ENCODE results near the gene JSRP1. TPM values are rescaled to one million over a fixed set of nuclear protein-coding genes. Genes with fewer than 3 reads are reported as not detected.

JSRP1 gene
- under 1 TPM in 1 of 2 experiments, not detected in 1; 0.27 TPM for total RNA-seq

DNA sequence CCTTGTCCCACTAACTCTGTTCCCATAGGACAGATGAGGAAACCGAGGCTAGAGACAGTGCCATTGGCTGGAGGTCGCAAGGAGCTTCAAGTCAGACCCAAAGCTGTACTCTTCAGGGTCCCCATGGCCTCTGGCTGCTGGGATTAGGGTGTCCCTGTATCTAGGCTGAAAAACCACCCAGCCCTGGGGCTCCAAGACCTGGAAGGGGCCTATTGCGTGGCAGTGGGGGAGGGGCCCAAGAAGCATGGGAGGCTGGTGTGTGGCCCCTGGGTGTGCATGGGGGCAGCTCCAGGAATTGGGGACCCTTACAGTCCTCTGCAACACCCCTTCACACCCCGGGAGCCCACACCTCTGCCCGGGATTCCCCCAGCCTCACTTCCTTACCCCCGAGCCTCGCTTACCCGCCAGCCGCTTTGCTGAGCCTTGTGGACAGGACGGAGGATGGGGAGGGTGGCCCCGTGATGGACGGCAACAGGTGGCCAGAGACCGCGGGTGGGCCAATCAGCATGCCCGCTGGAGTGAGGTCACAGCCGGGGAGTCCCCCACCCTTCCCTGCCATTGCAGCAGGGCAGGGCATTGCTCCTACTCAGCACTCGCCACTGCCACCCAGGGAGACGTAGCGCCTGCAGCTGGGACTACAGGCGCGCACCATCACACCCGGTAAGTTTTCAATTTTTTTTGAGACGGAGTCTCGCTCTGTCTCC lies at the start of gene JSRP1:
TSS of gene JSRP1 (minus strand) at position 436 of the 704 bp plus-strand sequence. CDS start 1,103 bp downstream, outside the sequence.
- ChIA-PET CTCF (interaction anchor here (0.6 to 0.8 kb wide), 3 partner anchors 19 to 316 kb away, joined by 3 to 4 read pairs (median 3); partner anchors contain the start of gene PLEKHJ1), POLR2A (no interaction called here)
- peaks cover 1% of the 10 kb centered on the region for H3K36me3 Mint-ChIP-seq (ENCODE audit: low read depth)
- H3K4me3 Mint-ChIP-seq: no peak within 1 kb of the TSS
- H3K9me3 Mint-ChIP-seq: no peaks in the 10 kb centered on the region
- H3K4me1 Mint-ChIP-seq: peaks cover 38% of the 10 kb centered on the region
- H3K27ac Mint-ChIP-seq: peak within 1 kb of the TSS; percentile 100
- no peak for DNase-seq
- peaks cover 17% of the 10 kb centered on the region for H3K27me3 Mint-ChIP-seq

DNA sequence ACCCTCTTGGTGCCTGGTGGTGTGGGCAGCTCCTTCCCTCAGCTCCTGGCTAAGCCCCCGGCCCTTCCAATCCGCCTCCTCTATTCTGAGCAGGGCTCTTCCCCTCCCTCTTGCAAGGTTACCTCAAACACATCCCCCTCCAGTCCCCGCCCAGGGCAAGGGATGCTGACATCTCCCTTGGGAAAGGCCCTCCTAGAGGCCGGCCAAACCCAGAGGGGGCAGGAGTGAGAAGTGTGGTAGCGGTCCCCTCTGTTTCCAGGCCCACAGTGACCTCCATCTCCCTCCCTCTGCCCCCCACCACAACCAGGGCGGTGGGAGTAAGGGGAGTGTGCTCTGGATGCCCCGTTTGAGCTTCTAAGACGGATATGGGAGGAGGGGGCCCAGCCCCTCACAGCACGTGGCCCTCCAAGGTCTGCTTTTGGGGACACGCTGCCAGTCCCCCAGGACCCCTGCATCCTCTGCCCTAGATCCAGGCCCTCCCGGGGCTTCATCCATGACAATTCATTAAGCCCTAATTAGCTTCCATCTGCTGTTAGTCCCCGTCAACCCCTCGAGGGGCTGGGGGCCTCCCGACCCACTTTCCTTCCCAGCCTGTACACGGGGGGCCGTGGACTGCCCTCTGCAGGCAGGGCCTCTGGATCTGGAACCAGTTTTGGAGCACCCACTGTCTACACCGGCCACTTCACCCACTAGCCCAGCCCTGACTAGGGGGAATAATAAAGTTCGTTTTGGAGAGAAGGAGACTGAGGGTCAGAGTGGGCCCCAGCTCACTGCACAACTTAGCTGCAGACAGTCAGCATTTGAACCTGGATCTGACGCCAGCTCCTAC lies 49.4 kb upstream of the JSRP1 start:
- DNase-seq: no peak
- H3K9me3 Mint-ChIP-seq: no peaks in the 10 kb centered on the region
- peaks cover 7% of the 10 kb centered on the region for H3K4me1 Mint-ChIP-seq
- H3K27ac Mint-ChIP-seq: peak overlapping the region; percentile 13
- POLR2A ChIA-PET: no interaction called here
- CTCF ChIA-PET: interaction anchor here (0.8 to 1.0 kb wide), 2 partner anchors 10 to 20 kb away, joined by 3 read pairs; no protein-coding TSS in a partner anchor
- peaks cover 2% of the 10 kb centered on the region for H3K36me3 Mint-ChIP-seq (ENCODE audit: low read depth)
- H3K27me3 Mint-ChIP-seq: peaks cover 71% of the 10 kb centered on the region
- H3K4me3 Mint-ChIP-seq: no peak overlapping the region

GRCh38 chr19:2303211-2303798 lies 47.1 kb upstream of the JSRP1 start:
- ChIA-PET POLR2A (no interaction called here), CTCF (no interaction called here)
- Mint-ChIP-seq H3K9me3 (no peaks in the 10 kb centered on the region), H3K36me3 (ENCODE audit: low read depth) (no peaks in the 10 kb centered on the region), H3K27ac (no peak overlapping the region), H3K4me1 (peaks cover 4% of the 10 kb centered on the region), H3K4me3 (no peak overlapping the region), H3K27me3 (peaks cover 48% of the 10 kb centered on the region)
- no peak for DNase-seq

- H3K27ac Mint-ChIP-seq: no peak overlapping the region
- peaks cover 46% of the 10 kb centered on the region for H3K27me3 Mint-ChIP-seq
- H3K36me3 Mint-ChIP-seq (ENCODE audit: low read depth): no peaks in the 10 kb centered on the region
- H3K4me1 Mint-ChIP-seq: peaks cover 4% of the 10 kb centered on the region
- ChIA-PET POLR2A (interaction anchor here (0.6 kb wide), 1 partner anchor 43 kb away, joined by 4 read pairs; no protein-coding TSS in a partner anchor), CTCF (interaction anchor here (0.6 to 1.0 kb wide), 3 partner anchors 9 to 147 kb away, joined by 3 to 4 read pairs (median 3); no protein-coding TSS in a partner anchor)
- no peak overlapping the region for H3K4me3 Mint-ChIP-seq
- H3K9me3 Mint-ChIP-seq: no peaks in the 10 kb centered on the region
- DNase-seq: no peak
These were observed 46.3 kb upstream of the JSRP1 start for GRCh38 chr19:2302319-2303210.

GRCh38 chr19:2300533-2300932 lies 44.3 kb upstream of the JSRP1 start:
- H3K4me1 Mint-ChIP-seq: peaks cover 4% of the 10 kb centered on the region
- no peaks in the 10 kb centered on the region for H3K9me3 Mint-ChIP-seq
- ChIA-PET POLR2A (no interaction called here), CTCF (no interaction called here)
- no peak for DNase-seq
- no peak overlapping the region for H3K4me3 Mint-ChIP-seq
- H3K27me3 Mint-ChIP-seq: peaks cover 31% of the 10 kb centered on the region
- peaks cover 3% of the 10 kb centered on the region for H3K36me3 Mint-ChIP-seq (ENCODE audit: low read depth)
- H3K27ac Mint-ChIP-seq: no peak overlapping the region

GRCh38 chr19:2296141-2296540 lies 39.9 kb upstream of the JSRP1 start:
- ChIA-PET CTCF (interaction anchor here (0.6 to 1.3 kb wide), 4 partner anchors 8 to 24 kb away, joined by 3 to 5 read pairs (median 4); no protein-coding TSS in a partner anchor), POLR2A (no interaction called here)
- Mint-ChIP-seq H3K4me1 (peaks cover 12% of the 10 kb centered on the region), H3K27ac (no peak overlapping the region), H3K9me3 (no peaks in the 10 kb centered on the region), H3K36me3 (ENCODE audit: low read depth) (peaks cover 22% of the 10 kb centered on the region), H3K4me3 (no peak overlapping the region), H3K27me3 (peaks cover under 1% of the 10 kb centered on the region)
- no peak for DNase-seq

DNA sequence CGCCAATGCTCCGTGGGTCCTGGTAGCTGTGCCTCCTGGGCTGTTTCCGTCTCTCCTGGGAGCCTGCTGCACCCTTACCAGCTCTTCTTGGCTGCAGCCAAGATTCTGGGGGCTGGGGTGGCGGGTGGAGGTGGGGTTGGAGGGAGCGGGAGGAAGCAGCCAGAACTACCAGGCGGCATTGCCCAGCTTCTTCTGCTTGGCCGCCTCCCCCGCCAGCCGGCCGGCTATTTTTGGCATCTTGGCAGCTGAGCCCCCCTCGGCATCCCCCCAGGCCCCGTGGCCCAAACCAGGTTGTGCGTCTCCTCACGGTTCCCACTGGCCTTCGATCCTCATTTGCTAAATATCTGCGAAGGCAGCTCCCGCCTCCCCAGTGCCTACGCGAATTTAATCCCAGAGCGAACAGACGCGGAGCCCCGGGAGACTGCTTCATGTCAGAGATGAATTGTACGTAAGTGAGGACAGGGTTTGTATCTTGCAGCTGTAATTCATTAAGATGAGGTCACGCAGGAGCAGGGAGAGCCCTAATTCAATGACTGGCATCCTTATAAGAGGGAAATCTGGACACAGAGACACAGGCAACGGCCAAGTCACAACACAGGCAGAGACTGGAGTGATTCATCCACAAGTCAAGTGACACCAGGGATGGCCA lies 38.6 kb upstream of the JSRP1 start:
- H3K27me3 Mint-ChIP-seq: no peaks in the 10 kb centered on the region
- DNase-seq: no peak
- no peak overlapping the region for H3K4me3 Mint-ChIP-seq
- POLR2A ChIA-PET: no interaction called here
- H3K36me3 Mint-ChIP-seq (ENCODE audit: low read depth): peaks cover 29% of the 10 kb centered on the region
- CTCF ChIA-PET: interaction anchor here (0.6 to 0.8 kb wide), 2 partner anchors 10 to 376 kb away, joined by 3 read pairs; no protein-coding TSS in a partner anchor
- no peak overlapping the region for H3K27ac Mint-ChIP-seq
- peaks cover 19% of the 10 kb centered on the region for H3K4me1 Mint-ChIP-seq
- H3K9me3 Mint-ChIP-seq: no peaks in the 10 kb centered on the region

- Mint-ChIP-seq H3K4me3 (peak overlapping the region; percentile 77), H3K4me1 (peaks cover 36% of the 10 kb centered on the region), H3K36me3 (ENCODE audit: low read depth) (peaks cover 29% of the 10 kb centered on the region), H3K27ac (no peak overlapping the region), H3K27me3 (no peaks in the 10 kb centered on the region), H3K9me3 (no peaks in the 10 kb centered on the region)
- CTCF ChIA-PET: interaction anchor here (0.5 to 1.2 kb wide), 3 partner anchors 56 to 944 kb away, joined by 3 to 4 read pairs (median 3); no protein-coding TSS in a partner anchor
- POLR2A ChIA-PET: no interaction called here
- DNase-seq: no peak
These were observed 35.1 kb upstream of the JSRP1 start for GRCh38 chr19:2291185-2291751.

GRCh38 chr19:2290441-2291184 lies 34.4 kb upstream of the JSRP1 start:
- H3K4me3 Mint-ChIP-seq: peak overlapping the region; percentile 77
- POLR2A ChIA-PET: no interaction called here

GRCh38 chr19:2289714-2290435 lies 33.7 kb upstream of the JSRP1 start:
- Mint-ChIP-seq H3K9me3 (no peaks in the 10 kb centered on the region), H3K36me3 (ENCODE audit: low read depth) (peaks cover 21% of the 10 kb centered on the region), H3K4me3 (peak overlapping the region; percentile 84), H3K4me1 (peaks cover 36% of the 10 kb centered on the region), H3K27me3 (no peaks in the 10 kb centered on the region), H3K27ac (peak overlapping the region; percentile 98)
- CTCF ChIA-PET: interaction anchor here (1.0 to 5.7 kb wide), 3 partner anchors 8 to 54 kb away, joined by 3 to 49 read pairs (median 4); partner anchors contain the start of gene PLEKHJ1
- POLR2A ChIA-PET: interaction anchor here (0.6 to 1.2 kb wide), 2 partner anchors 16 to 1794 kb away, joined by 3 read pairs; no protein-coding TSS in a partner anchor
- peak; percentile 81 for DNase-seq

More at GRCh38 chr19:2290441-2291184, 34.4 kb upstream of the JSRP1 start:
- peaks cover 26% of the 10 kb centered on the region for H3K36me3 Mint-ChIP-seq (ENCODE audit: low read depth)
- CTCF ChIA-PET: interaction anchor here (1.2 kb wide), 1 partner anchor 55 kb away, joined by 3 read pairs; no protein-coding TSS in a partner anchor
- peak overlapping the region; percentile 87 for H3K27ac Mint-ChIP-seq
- no peaks in the 10 kb centered on the region for H3K27me3 Mint-ChIP-seq
- no peaks in the 10 kb centered on the region for H3K9me3 Mint-ChIP-seq
- no peak for DNase-seq
- H3K4me1 Mint-ChIP-seq: peaks cover 36% of the 10 kb centered on the region

Data from activated CD4-positive, alpha-beta T cell treated with anti-CD3 and anti-CD28 coated beads, Interleukin-2, amount 10 ng/mL, durations not matched to agents 7 days and 5 days (primary cell).